Activated T-cell treated with anti-CD3 and anti-CD28 coated beads for 48 hours (primary cell): ENCODE data around the gene FOXN1.

Source experiments
- DNase-seq: peaks from one replicate; pipeline ENCODE4 v3.0.0-alpha.2; 2020; ENCODE audit warnings: low read depth

The FOXN1 gene

GRCh38 chr17:28524476-28525424 is 18.6 kb downstream of the FOXN1 start:
- DNase-seq: no peak

- no peak for DNase-seq
Observed at GRCh38 chr17:28526381-28526780, 20.2 kb downstream of the FOXN1 start.

- DNase-seq: no peak
Observed at GRCh38 chr17:28527181-28527681, 21.1 kb downstream of the FOXN1 start.

- DNase-seq: no peak
Observed at GRCh38 chr17:28527859-28528258, 21.7 kb downstream of the FOXN1 start.

- DNase-seq: no peak
Observed at GRCh38 chr17:28528327-28529012, 22.3 kb downstream of the FOXN1 start.

- no peak for DNase-seq
Observed at GRCh38 chr17:28529013-28529400, 22.9 kb downstream of the FOXN1 start.

GRCh38 chr17:28530250-28530649 is 24.1 kb downstream of the FOXN1 start:
- no peak for DNase-seq

- no peak for DNase-seq
Observed at GRCh38 chr17:28530926-28531325, 24.8 kb downstream of the FOXN1 start.

- DNase-seq: no peak
Observed at GRCh38 chr17:28532050-28532960, 26.2 kb downstream of the FOXN1 start.

- no peak for DNase-seq
Observed at GRCh38 chr17:28533091-28533807, 27.1 kb downstream of the FOXN1 start.

- no peak for DNase-seq
Observed at GRCh38 chr17:28534740-28535375, 28.7 kb downstream of the FOXN1 start.

- no peak for DNase-seq
Observed at GRCh38 chr17:28536532-28537218, 30.5 kb downstream of the FOXN1 start.

GRCh38 chr17:28537219-28537610 is 31.1 kb downstream of the FOXN1 start:
- DNase-seq: no peak

- no peak for DNase-seq
Observed at GRCh38 chr17:28538296-28538895, 32.2 kb downstream of the FOXN1 start.

- DNase-seq: no peak
Observed at GRCh38 chr17:28540231-28540630, 34.1 kb downstream of the FOXN1 start.

GRCh38 chr17:28541439-28541838 is 35.3 kb downstream of the FOXN1 start:
- DNase-seq: no peak

GRCh38 chr17:28544402-28545140 is 38.4 kb downstream of the FOXN1 start:
- no peak for DNase-seq

GRCh38 chr17:28545141-28545503 is 39.0 kb downstream of the FOXN1 start:
- DNase-seq: no peak

GRCh38 chr17:28545787-28546415 is 39.8 kb downstream of the FOXN1 start:
- DNase-seq: no peak
